ENCODE results near the gene PROK1. TPM values are rescaled to one million over a fixed set of nuclear protein-coding genes. Genes with fewer than 3 reads are reported as not detected.

The PROK1 gene
- total RNA-seq, 2 donors from 2014 or later: 0.26 to 4.9 TPM

DNA sequence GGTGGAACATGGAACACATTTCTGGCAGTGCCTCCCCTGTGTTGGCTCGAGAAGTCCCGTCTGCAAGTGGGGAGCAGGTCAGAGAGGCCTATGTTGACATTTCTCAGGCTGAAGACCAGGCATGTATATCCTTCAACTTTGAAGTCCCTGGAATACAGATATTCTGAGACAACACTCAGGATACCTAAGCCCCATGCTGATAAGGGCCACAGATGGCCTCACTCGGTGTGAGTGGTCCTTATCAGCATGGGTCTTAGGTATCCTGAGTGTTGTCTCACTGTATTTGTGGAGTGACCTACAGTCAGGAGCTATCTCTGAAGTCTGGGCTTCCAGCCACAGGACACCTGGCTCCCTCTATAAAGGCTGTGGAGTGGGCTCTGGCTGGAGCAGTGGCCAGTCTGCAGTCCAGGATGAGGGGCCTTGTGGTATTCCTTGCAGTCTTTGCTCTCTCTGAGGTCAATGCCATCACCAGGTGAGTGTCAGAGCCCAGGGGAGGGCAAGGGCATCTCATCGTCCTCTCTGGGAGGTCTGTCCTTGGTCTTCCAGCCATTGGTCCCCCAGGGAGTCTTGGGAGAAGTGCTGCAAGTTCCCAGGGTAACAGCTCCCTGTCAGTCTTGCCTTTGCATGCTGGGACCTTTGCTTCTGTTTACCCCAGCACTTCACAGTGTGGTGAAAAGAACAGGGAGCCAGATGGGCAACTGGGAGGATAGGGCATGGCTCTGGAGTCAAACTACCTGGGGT is 29.6 kb downstream of the PROK1 start:
- Histone ChIP-seq H3K27me3 (no peaks in the 10 kb centered on the region), H3K4me1 (peaks cover 22% of the 10 kb centered on the region), H3K9me3 (no peaks in the 10 kb centered on the region), H3K27ac (no peak overlapping the region), H3K36me3 (replicated peaks in 1 of 2; ENCODE audit: insufficient read depth in 1 of 2, low read depth in 2 of 2) (no peaks in the 10 kb centered on the region), H3K4me3 (no peak overlapping the region)
- TF ChIP-seq, protein P1, sequence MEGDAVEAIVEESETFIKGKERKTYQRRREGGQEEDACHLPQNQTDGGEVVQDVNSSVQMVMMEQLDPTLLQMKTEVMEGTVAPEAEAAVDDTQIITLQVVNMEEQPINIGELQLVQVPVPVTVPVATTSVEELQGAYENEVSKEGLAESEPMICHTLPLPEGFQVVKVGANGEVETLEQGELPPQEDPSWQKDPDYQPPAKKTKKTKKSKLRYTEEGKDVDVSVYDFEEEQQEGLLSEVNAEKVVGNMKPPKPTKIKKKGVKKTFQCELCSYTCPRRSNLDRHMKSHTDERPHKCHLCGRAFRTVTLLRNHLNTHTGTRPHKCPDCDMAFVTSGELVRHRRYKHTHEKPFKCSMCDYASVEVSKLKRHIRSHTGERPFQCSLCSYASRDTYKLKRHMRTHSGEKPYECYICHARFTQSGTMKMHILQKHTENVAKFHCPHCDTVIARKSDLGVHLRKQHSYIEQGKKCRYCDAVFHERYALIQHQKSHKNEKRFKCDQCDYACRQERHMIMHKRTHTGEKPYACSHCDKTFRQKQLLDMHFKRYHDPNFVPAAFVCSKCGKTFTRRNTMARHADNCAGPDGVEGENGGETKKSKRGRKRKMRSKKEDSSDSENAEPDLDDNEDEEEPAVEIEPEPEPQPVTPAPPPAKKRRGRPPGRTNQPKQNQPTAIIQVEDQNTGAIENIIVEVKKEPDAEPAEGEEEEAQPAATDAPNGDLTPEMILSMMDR (IDR thresholded peaks at IDR 0.05): no peak
- TF ChIP-seq POLR2A (IDR thresholded peaks at IDR 0.05): no peak
- intact Hi-C loops (cut with DNase I): loop anchor here (10.0 kb wide), 1 partner anchor 66 kb away; no protein-coding TSS in a partner anchor
- DNase-seq: no peak
- ATAC-seq: no peak
- 54 to 74% methylated on average over 2 to 4 of the region's 4 CpGs for WGBS, 2 donors

DNA sequence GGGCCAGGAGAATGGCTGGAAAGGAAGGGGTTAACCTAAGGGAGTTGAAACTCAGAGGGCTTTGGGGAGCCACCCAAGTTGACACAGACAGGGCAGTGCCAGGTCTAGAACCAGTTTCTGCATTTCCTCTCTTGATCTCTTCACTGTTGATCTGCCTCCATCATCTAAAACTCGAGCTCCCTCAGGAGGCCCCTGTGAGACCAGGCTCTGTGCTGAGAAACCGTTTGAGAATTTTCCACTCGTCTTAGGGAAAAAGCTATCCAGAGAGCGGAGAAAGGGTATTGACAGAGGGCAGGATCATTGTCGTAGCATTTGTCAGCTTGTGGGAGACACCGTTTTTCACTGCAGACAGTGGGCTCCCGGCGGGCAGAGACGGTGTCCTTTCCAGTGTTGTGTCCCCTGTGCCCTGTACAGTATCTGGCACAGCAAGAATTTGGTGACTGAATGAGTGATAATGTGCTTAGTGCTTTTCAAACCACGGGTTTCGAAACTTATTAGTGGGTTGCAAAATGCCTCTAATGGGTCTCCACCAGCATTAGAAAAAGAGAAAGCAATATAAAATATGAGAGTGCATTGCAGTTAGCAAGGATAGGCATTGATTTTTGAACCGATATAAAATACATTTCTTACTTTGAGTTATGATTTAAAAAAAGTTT is 31.1 kb downstream of the PROK1 start:
- Histone ChIP-seq H3K36me3 (replicated peaks in 1 of 2; ENCODE audit: insufficient read depth in 1 of 2, low read depth in 2 of 2) (no peaks in the 10 kb centered on the region), H3K27me3 (no peaks in the 10 kb centered on the region), H3K4me1 (peaks cover 16% of the 10 kb centered on the region), H3K9me3 (no peaks in the 10 kb centered on the region), H3K27ac (no peak overlapping the region), H3K4me3 (no peak overlapping the region)
- ATAC-seq (no peak), DNase-seq (no peak)
- 45 to 52% methylated on average over 12 of the region's 12 CpGs for WGBS, 2 donors
- no peak for TF ChIP-seq POLR2A (IDR thresholded peaks at IDR 0.05)
- TF ChIP-seq, protein P1 (IDR thresholded peaks at IDR 0.05): no peak
- intact Hi-C loops (cut with DNase I): loop anchor here (10.0 kb wide), 1 partner anchor 67 kb away; no protein-coding TSS in a partner anchor

DNA sequence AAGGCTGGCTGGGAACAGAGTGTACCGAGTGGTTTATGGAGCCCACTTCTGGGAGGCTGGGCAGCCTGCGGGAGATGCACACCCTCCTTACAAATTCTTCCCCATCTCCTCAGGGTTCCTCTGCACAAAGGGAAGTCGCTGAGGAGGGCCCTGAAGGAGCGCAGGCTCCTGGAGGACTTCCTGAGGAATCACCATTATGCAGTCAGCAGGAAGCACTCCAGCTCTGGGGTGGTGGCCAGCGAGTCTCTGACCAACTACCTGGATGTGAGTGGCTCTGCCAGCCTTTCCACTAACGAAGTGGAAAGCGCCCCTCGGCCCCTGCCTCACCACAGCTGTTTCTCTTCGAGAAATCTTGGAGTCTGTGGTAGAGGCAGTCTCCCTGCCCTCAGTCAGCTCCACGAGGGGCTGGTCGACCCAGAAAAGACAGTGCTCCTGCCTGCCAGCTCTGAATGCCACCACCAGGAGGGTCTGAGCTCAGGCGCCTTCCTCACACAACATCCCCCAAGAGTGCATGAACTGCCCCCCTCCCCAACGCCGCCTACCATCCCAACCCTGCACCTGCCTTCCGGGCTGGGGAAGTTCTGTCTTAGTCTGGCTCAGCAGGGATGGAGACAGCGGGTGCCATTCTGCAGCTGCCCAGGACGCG is 31.8 kb downstream of the PROK1 start:
- ATAC-seq: peak; percentile 13
- H3K36me3 ChIP-seq (replicated peaks in 1 of 2; ENCODE audit: insufficient read depth in 1 of 2, low read depth in 2 of 2): no peaks in the 10 kb centered on the region
- peaks cover 9% of the 10 kb centered on the region for H3K4me1 ChIP-seq
- no peaks in the 10 kb centered on the region for H3K9me3 ChIP-seq
- no peaks in the 10 kb centered on the region for H3K27me3 ChIP-seq
- 44 to 47% methylated on average over 11 to 18 of the region's 18 CpGs for WGBS, 2 donors
- TF ChIP-seq, protein P1 (IDR thresholded peaks at IDR 0.05): no peak
- TF ChIP-seq POLR2A (IDR thresholded peaks at IDR 0.05): no peak
- intact Hi-C loops (cut with DNase I): loop anchor here (10.0 kb wide), 1 partner anchor 68 kb away; no protein-coding TSS in a partner anchor
- no peak overlapping the region for H3K27ac ChIP-seq
- H3K4me3 ChIP-seq: no peak overlapping the region
- no peak for DNase-seq

GRCh38 chr1:110483308-110483685 is 32.3 kb downstream of the PROK1 start:
- ATAC-seq (no peak), DNase-seq (no peak)
- Histone ChIP-seq H3K4me3 (no peak overlapping the region), H3K36me3 (replicated peaks in 1 of 2; ENCODE audit: insufficient read depth in 1 of 2, low read depth in 2 of 2) (no peaks in the 10 kb centered on the region), H3K27me3 (no peaks in the 10 kb centered on the region), H3K27ac (no peak overlapping the region), H3K9me3 (no peaks in the 10 kb centered on the region), H3K4me1 (peaks cover 4% of the 10 kb centered on the region)
- TF ChIP-seq POLR2A (IDR thresholded peaks at IDR 0.05): no peak
- TF ChIP-seq, protein P1 (IDR thresholded peaks at IDR 0.05): no peak
- WGBS, 2 donors: 57 to 62% methylated on average over 9 of the region's 9 CpGs
- intact Hi-C loops (cut with DNase I): loop anchor here (10.0 kb wide), 1 partner anchor 68 kb away; no protein-coding TSS in a partner anchor
